HepG2 (cell line): ENCODE measurements around the gene ALKBH5. TPM values are rescaled to one million over a fixed set of nuclear protein-coding genes. Genes with fewer than 3 reads are reported as not detected.

Source experiments
- ATAC-seq: fragments of 200-7000 bp; cut with Tn5 transposase; 3 replicates; pipeline ENCODE4 v1.9.1; 2020; ENCODE audit warnings: mild to moderate bottlenecking, moderate library complexity
- BruUV-seq: library from RNA; stranded (reverse); fragments of 400-500 nt; replicated peaks from 2 replicates; lab custom pipeline; 2021; lab: Mats Ljungman, UMichigan
- CTCF ChIA-PET: fragments of 300-600 bp; formaldehyde crosslinking; extraction: SDS; loops from one replicate; lab custom pipeline; 2021; ENCODE audit warnings: low total read pairs, inconsistent platforms, low intra/inter-chr PET ratio; lab: Yijun Ruan, JAX
- POLR2A ChIA-PET: fragments of 350-600 bp; sonication (Branson Sonifier 250); formaldehyde crosslinking; loops from one replicate; lab custom pipeline; 2020; ENCODE audit warnings: antibody characterized with exemption, inconsistent platforms; lab: Yijun Ruan, JAX
- DNase-seq: peaks from one replicate; pipeline ENCODE4 v3.0.0-alpha.2; 2015; ENCODE audit warnings: low spot score
- FAIRE-seq: peaks from 3 replicates; lab custom pipeline; 2011; peaks lifted over from hg19 to GRCh38; lab: Jason Lieb, UNC
- H2AFZ ChIP-seq: one replicate; pipeline ENCODE4 v1.6.1; 2011; ENCODE audit warnings: low read length, inconsistent platforms
- H3K27ac ChIP-seq: fragments of 300-600 bp; 3 replicates; pipeline ENCODE4 v1.8.0; 2011; ENCODE audit warnings: mixed run types, mild to moderate bottlenecking, mixed read lengths, low read length, inconsistent platforms; ENCODE audit not compliant: insufficient read depth; ENCODE audit errors: extremely low read length
- H3K27me3 ChIP-seq, 2 experiments: fragments of 200-600 bp in 1 of 2; 2 replicates in 1 of 2; 3 replicates in 1 of 2; pipeline versions ENCODE4 v1.6.0 to v1.8.0; 2011; ENCODE audit warnings: low read length in 2 of 2, mild to moderate bottlenecking in 2 of 2, moderate library complexity in 2 of 2, inconsistent platforms in 1 of 2; ENCODE audit not compliant: insufficient read depth in 2 of 2, control insufficient read depth in 1 of 2
- H3K36me3 ChIP-seq, 2 experiments: fragments of 200-600 bp in 1 of 2; replicated peaks in 1 of 2; 2 replicates in 1 of 2; 3 replicates in 1 of 2; pipeline versions ENCODE4 v1.5.1 to v1.8.0; 2011; ENCODE audit warnings: low read length in 2 of 2, inconsistent platforms in 1 of 2; ENCODE audit not compliant: insufficient read depth in 2 of 2, control insufficient read depth in 1 of 2
- H3K4me1 ChIP-seq: 2 replicates; pipeline ENCODE4 v1.5.1; 2012; ENCODE audit warnings: low read length, inconsistent platforms; ENCODE audit not compliant: insufficient read depth
- H3K4me2 ChIP-seq: 2 replicates; pipeline ENCODE4 v1.6.0; 2011; ENCODE audit warnings: low read depth, low read length, inconsistent platforms
- H3K4me3 ChIP-seq, 3 experiments: fragments of 200-600 bp in 1 of 3; sonication (generic), shearing (Covaris generic) in 1 of 3; replicated peaks in 1 of 3; 2 replicates each; pipeline ENCODE4 v1.5.1; 2011 to 2016; ENCODE audit warnings: low read length in 3 of 3, inconsistent platforms in 2 of 3, low read depth in 2 of 3, mild to moderate bottlenecking in 2 of 3, control low read depth in 1 of 3, mixed read lengths in 1 of 3; ENCODE audit not compliant: insufficient read depth in 1 of 3
- H3K79me2 ChIP-seq: one replicate; pipeline ENCODE4 v1.6.1; 2011; ENCODE audit warnings: low read length, inconsistent platforms; ENCODE audit not compliant: insufficient read depth
- H3K9ac ChIP-seq: 2 replicates; pipeline ENCODE4 v1.6.0; 2011; ENCODE audit warnings: mild to moderate bottlenecking, low read depth, low read length, inconsistent platforms; ENCODE audit not compliant: insufficient read depth
- H3K9me3 ChIP-seq: 2 replicates; pipeline ENCODE4 v1.5.1; 2012; ENCODE audit warnings: mild to moderate bottlenecking, low read length
- H4K20me1 ChIP-seq: 2 replicates; pipeline ENCODE4 v1.6.0; 2011; ENCODE audit warnings: inconsistent platforms, mild to moderate bottlenecking, low read length, moderate library complexity; ENCODE audit not compliant: insufficient read depth
- CCAR2 ChIP-seq: fragments of 200-400 bp; formaldehyde crosslinking; optimal IDR thresholded peaks from 2 replicates; pipeline ENCODE3; 2018; ENCODE audit warnings: low read depth, mild to moderate bottlenecking, low read length, moderate library complexity
- KLF15 ChIP-seq: sonication (generic); formaldehyde crosslinking; IDR thresholded peaks from 2 replicates; pipeline ENCODE4 v1.8.1; 2023; ENCODE audit warnings: borderline replicate concordance, mild to moderate bottlenecking, inconsistent platforms, missing genetic modification reagents, mixed read lengths
- MLLT10 ChIP-seq: sonication (generic); formaldehyde crosslinking; IDR thresholded peaks from 2 replicates; pipeline ENCODE4 v1.4.0; 2020; ENCODE audit warnings: missing genetic modification reagents
- NCOA1 ChIP-seq: sonication (generic); formaldehyde crosslinking; IDR thresholded peaks from 2 replicates; pipeline ENCODE4 v1.9.0; 2021; ENCODE audit warnings: missing genetic modification reagents
- PREB ChIP-seq: sonication (generic); formaldehyde crosslinking; IDR thresholded peaks from 2 replicates; pipeline ENCODE4 v1.4.0; 2020; ENCODE audit warnings: missing genetic modification reagents
- RNF219 ChIP-seq: sonication (generic); formaldehyde crosslinking; IDR thresholded peaks from 2 replicates; pipeline ENCODE4 v1.5.0; 2020; ENCODE audit warnings: mild to moderate bottlenecking, missing genetic modification reagents
- TCF7 ChIP-seq: sonication (generic); IDR thresholded peaks from 2 replicates; pipeline ENCODE4 v1.6.1; 2016; ENCODE audit warnings: antibody characterized with exemption, low read depth
- TEAD2 ChIP-seq: sonication (generic); formaldehyde crosslinking; IDR thresholded peaks from 2 replicates; pipeline ENCODE4 v1.9.0; 2021; ENCODE audit warnings: missing genetic modification reagents
- U2AF2 ChIP-seq: fragments of 200-400 bp; formaldehyde crosslinking; IDR thresholded peaks from 2 replicates; pipeline ENCODE4 v1.6.1; 2017; ENCODE audit warnings: low read depth, mild to moderate bottlenecking, low read length
- ZFP36L2 ChIP-seq: sonication (generic); formaldehyde crosslinking; IDR thresholded peaks from 2 replicates; pipeline ENCODE4 v1.4.0; 2020; ENCODE audit warnings: missing genetic modification reagents
- ZNF275 ChIP-seq: sonication (generic); formaldehyde crosslinking; IDR thresholded peaks from 2 replicates; pipeline ENCODE4 v1.8.0; 2022; ENCODE audit warnings: missing genetic modification reagents, mild to moderate bottlenecking, inconsistent platforms, borderline replicate concordance
- ZNF34 ChIP-seq: sonication (generic); formaldehyde crosslinking; IDR thresholded peaks from 2 replicates; pipeline ENCODE4 v1.4.0; 2020; ENCODE audit warnings: mild to moderate bottlenecking, missing genetic modification reagents, borderline replicate concordance
- ZNF607 ChIP-seq: sonication (generic); formaldehyde crosslinking; IDR thresholded peaks from 2 replicates; pipeline ENCODE4 v1.5.1; 2020; ENCODE audit warnings: missing genetic modification reagents, mild to moderate bottlenecking, borderline replicate concordance
- ZNF724P ChIP-seq: sonication (generic); formaldehyde crosslinking; IDR thresholded peaks from 2 replicates; pipeline ENCODE4 v1.8.0; 2022; ENCODE audit warnings: missing genetic modification reagents, borderline replicate concordance
- ZNF740 ChIP-seq: sonication (generic); formaldehyde crosslinking; IDR thresholded peaks from 2 replicates; pipeline ENCODE4 v1.4.0; 2020; ENCODE audit warnings: missing genetic modification reagents
- ZSCAN12 ChIP-seq: sonication (generic); formaldehyde crosslinking; IDR thresholded peaks from 2 replicates; pipeline ENCODE4 v1.9.0; 2021; ENCODE audit warnings: mild to moderate bottlenecking, missing genetic modification reagents
- WGBS: methylation state at CpG from one replicate; pipeline ENCODE4 v1.1.6; 2017; ENCODE audit warnings: low lambda C conversion rate; 5-methylcytosine and 5-hydroxymethylcytosine counted together
- in situ Hi-C: cut with HindIII; loops from 2 replicates; pipeline ENCODE4 v1.10.0; 2017; ENCODE audit warnings: low pct_unique_long_range_greater_than_20kb; ENCODE audit not compliant: extremely low pct_ligation_motif_present
- intact Hi-C: fragments of 100-400 bp; cut with micrococcal nuclease; formaldehyde crosslinking; loops from one replicate; pipeline ENCODE4 v1.10.0; 2022; ENCODE audit not compliant: unreplicated experiment
- polyA plus RNA-seq, 8 experiments: library from polyadenylated mRNA; depleted of rRNA in 3 of 8; stranded (reverse) in 7 of 8; unstranded in 1 of 8; fragments of >200 nt; fragmentation: Illumina TruSeq in 4 of 8; extraction: Trizol in 4 of 8; gene quantifications; 2 replicates each; pipeline versions ENCODE4 v1.2.1 to v1.2.3, GENCODE V29; 2011 to 2016; ENCODE audit warnings: low read depth in 4 of 8, missing spikeins in 1 of 8, mixed read lengths in 1 of 8; ENCODE audit not compliant: insufficient read depth in 1 of 8
- total RNA-seq, 5 experiments: library from RNA; depleted of rRNA; stranded (reverse); fragments of >200 nt; fragmentation: Illumina TruSeq; extraction: Trizol; gene quantifications; 2 replicates each; pipeline ENCODE4 v1.2.3, GENCODE V29; 2016; ENCODE audit warnings: low read depth in 1 of 5

ALKBH5 gene
- total and polyA plus RNA-seq, 2 of the 13 experiments (the other 11 are each of a cell fraction or from before 2014, with no cell fraction given) = 68.9 to 76.9 TPM

- TF ChIP-seq ZNF275 (no peak), ZNF740 (CRISPR knock-in tag) (no peak)
Measured at GRCh38 chr17:18235743-18236256, 52.2 kb downstream of the ALKBH5 start (continued).

- Histone ChIP-seq H3K4me2 (no peak overlapping the region), H4K20me1 (no peaks in the 10 kb centered on the region), H3K36me3 (peaks cover 11 to 30% of the 10 kb centered on the region in 2 experiments; a peak in 4 of 5 replicates), H3K4me1 (no peaks in the 10 kb centered on the region), H3K27ac (no peak overlapping the region), H3K79me2 (no peaks in the 10 kb centered on the region), H3K9ac (no peak overlapping the region), H3K9me3 (no peaks in the 10 kb centered on the region), H3K27me3 (no peaks in the 10 kb centered on the region), H3K4me3 (no peak overlapping the region), H2AFZ (no peak overlapping the region)
- FAIRE-seq (no peak), ATAC-seq (no peak), DNase-seq (no peak)
- ChIA-PET POLR2A (no interaction called here), CTCF (no interaction called here)
- intact Hi-C loops (no loop called here), in situ Hi-C loops (no loop called here)
- WGBS = 91% methylated on average over 8 of the region's 18 CpGs
- no peak for TF ChIP-seq ZFP36L2 (CRISPR knock-in tag)
- no peak for TF ChIP-seq TEAD2
- no peak for TF ChIP-seq ZNF724P
- TF ChIP-seq ZSCAN12 (CRISPR knock-in tag) = no peak
- TF ChIP-seq RNF219 (CRISPR knock-in tag) = no peak
- TF ChIP-seq U2AF2 = no peak
- no peak for TF ChIP-seq TCF7
- no peak for TF ChIP-seq NCOA1
- no peak for TF ChIP-seq KLF15 (CRISPR knock-in tag)
- no peak for TF ChIP-seq ZNF607 (CRISPR knock-in tag)
- TF ChIP-seq CCAR2 = no peak
- no peak for TF ChIP-seq MLLT10 (CRISPR knock-in tag)
- no peak for TF ChIP-seq ZNF34 (CRISPR knock-in tag)
- no peak for TF ChIP-seq PREB (CRISPR knock-in tag)
- BruUV-seq = no TSS peak
Measured at GRCh38 chr17:18236494-18236893, 52.9 kb downstream of the ALKBH5 start.
